ENCODE results near the gene XPNPEP2.

XPNPEP2 gene

GRCh38 chrX:129793604-129794191 is 54.9 kb downstream of the XPNPEP2 start:
- no peak for DNase-seq (ENCODE audit: low read depth in 1 of 2, low spot score in 1 of 2)

GRCh38 chrX:129795584-129795983 is 56.8 kb downstream of the XPNPEP2 start:
- DNase-seq (ENCODE audit: low read depth in 1 of 2, low spot score in 1 of 2), result no peak

DNA sequence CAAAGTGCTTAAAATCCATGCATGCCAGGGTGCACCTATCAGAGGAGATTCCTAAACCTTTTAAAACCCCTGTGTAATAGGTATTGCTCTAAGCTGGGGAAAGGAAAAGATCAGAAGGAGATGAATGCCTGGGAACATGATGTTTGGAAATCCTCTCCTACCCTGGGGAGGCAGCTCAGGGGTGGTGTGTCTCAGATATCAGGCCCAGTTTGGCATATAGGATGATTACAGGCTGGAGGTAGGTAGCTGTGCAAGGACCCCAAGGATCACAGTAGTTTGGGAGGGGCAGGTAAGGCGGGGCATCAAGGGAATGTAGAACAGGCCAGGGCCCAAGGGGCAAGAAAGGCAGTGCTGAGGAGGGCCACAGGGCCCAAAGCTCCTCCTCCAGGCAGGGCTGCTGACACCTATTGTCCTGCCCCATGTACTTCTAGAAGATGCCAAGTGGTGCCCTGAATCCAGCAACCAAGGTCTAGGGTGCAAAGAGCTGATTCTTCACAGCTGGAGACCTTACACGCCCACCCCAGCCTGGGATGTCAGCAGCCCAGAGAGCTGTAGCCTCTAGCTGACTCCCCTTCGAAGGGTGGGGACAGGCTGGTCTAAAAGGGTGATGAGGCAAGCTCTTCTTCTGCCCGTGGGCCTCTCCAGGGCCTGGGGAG is 58.6 kb downstream of the XPNPEP2 start:
- no peak for DNase-seq (ENCODE audit: low read depth in 1 of 2, low spot score in 1 of 2)

- DNase-seq (ENCODE audit: low read depth in 1 of 2, low spot score in 1 of 2), result no peak
Observed at GRCh38 chrX:129798456-129798855, 59.7 kb downstream of the XPNPEP2 start.

DNA sequence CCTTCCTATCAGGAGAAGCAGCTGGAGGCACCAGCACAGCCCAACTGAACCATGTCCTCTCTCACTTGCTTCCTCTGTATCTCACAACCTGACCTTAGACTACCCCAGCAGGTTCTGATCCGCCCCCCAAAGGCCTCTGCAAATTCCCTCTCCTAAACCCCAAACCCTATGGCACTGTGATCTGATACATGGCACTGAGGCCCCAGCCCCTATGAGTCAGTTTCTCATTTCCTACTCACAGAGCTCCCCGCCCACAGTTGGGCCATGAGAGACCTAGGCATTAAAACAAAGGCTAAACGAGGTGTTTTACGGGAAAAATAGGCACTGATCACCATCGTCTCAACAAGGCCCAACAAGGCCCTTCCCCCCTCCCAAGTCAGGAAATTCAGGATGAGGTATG is 60.1 kb downstream of the XPNPEP2 start:
- DNase-seq (ENCODE audit: low read depth in 1 of 2, low spot score in 1 of 2), result no peak

DNA sequence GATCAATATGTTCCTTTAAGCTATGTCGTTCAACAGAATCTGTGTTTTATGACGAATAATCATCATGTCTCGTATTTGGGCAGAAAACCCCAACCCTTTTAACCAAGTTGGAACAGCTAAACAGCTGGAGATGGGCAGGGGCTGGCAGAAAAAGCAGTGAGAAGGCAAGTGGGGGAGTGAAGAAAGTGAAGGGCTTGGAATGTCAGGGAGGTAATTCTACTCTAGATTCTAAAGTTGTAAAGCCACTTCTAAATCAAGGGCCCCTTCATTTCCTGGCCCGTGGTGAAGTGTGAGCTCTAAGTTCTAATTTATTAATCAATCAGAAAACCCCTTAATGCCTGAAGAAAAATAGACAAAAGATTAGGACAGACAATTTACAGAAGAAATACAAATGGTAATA is 61.4 kb downstream of the XPNPEP2 start:
- DNase-seq (ENCODE audit: low read depth in 1 of 2, low spot score in 1 of 2), result no peak

GRCh38 chrX:129802863-129803262 is 64.1 kb downstream of the XPNPEP2 start:
- no peak for DNase-seq (ENCODE audit: low read depth in 1 of 2, low spot score in 1 of 2)

DNA sequence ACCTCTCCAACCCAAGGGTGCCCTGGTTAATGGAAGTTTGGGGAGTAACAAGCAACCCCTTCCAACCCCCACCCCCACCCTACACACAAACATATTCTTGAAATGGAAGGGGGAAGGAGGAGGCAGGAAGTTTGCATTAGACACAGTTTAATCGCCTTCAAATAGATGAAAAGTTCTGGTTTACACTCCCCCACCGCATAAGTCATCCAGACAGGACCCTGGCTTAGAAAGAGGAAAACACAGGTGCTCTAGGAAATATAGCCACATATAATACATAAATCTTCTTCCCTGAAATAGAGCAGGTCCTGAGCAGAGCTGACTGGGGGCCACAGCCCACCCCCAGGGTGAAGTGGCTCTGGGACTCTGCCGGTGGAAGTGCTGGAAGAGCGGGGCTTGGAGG is 66.0 kb downstream of the XPNPEP2 start:
- DNase-seq (ENCODE audit: low read depth in 1 of 2, low spot score in 1 of 2), result no peak

- no peak for DNase-seq (ENCODE audit: low read depth in 1 of 2, low spot score in 1 of 2)
Observed at GRCh38 chrX:129808158-129808828, 69.5 kb downstream of the XPNPEP2 start.

DNA sequence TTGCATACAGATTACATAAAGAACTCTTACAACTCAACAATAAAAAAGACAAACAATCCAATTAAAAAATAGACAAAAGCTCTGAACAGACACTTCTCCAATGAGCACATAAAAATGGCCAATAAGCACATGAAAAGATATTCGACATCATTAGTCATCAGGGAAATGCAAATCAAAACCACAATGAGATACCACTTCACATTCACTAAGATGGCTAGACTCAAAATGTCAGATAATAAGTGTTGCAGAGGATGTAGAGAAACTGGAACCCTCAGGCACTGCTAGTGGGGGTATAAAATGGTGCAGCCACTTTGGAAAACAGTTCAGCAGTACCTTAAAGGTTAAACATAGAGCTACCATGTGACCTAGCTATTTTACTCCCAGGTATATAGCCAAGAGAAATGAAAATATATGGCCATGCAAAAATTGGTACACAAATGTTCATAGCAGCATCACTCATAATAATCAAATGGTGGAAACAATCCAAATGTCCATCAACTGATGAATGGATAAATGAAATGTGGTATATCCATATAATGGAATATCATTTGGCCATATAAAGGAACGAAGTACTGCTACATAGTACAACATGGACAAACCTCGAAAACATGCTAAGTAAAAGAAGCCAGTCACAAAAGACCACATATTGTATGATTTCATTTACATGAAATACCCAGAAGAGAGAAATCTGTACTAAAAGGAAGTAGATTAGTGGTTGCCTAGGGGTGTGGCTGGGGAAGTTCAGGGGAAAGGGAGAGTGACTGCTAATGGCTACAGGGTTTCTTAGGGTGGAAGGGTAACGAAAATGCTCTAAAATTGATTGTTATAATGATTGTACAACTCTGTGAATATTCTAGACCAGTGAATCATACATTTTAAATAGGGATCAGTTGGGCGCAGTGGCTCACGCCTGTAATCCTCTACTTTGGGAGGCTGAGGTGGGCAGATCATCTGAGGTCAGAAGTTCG is 70.3 kb downstream of the XPNPEP2 start:
- DNase-seq (ENCODE audit: low read depth in 1 of 2, low spot score in 1 of 2), result no peak

- no peak for DNase-seq (ENCODE audit: low read depth in 1 of 2, low spot score in 1 of 2)
Observed at GRCh38 chrX:129813662-129814368, 75.0 kb downstream of the XPNPEP2 start.

GRCh38 chrX:129818123-129818522 is 79.3 kb downstream of the XPNPEP2 start:
- DNase-seq (ENCODE audit: low read depth in 1 of 2, low spot score in 1 of 2), result no peak
